T-cell (primary cell): ENCODE data around the gene ARHGAP5. TPM values are rescaled to one million over a fixed set of nuclear protein-coding genes. Genes with fewer than 3 reads are reported as not detected.

ENCODE experiments used
- ATAC-seq, 4 experiments: fragments of 200-7000 bp in 3 of 4; fragments of 150-1000 bp in 1 of 4; cut with Tn5 transposase; replicated peaks in 1 of 4; 1 replicate in 3 of 4; 2 replicates in 1 of 4; pipeline ENCODE4 v1.10.0; 2021; ENCODE audit warnings: moderate library complexity in 3 of 4, mild to moderate bottlenecking in 2 of 4, moderate number of reproducible peaks in 1 of 4
- CTCF ChIA-PET, 2 donors: fragments of 300-600 bp; sonication (Branson Sonifier 250); formaldehyde crosslinking; loops; one replicate each; lab custom pipeline; 2022; ENCODE audit warnings: antibody characterized with exemption in 2 of 2; lab: Charles Lee
- POLR2A ChIA-PET, 2 donors: fragments of 300-600 bp; sonication (Branson Sonifier 250); formaldehyde crosslinking; loops; one replicate each; lab custom pipeline; 2022; ENCODE audit warnings: antibody characterized with exemption in 2 of 2; lab: Charles Lee
- DNase-seq, 35 experiments: peaks; one replicate each; pipeline versions ENCODE4 v3.0.0 to v3.0.0-alpha.2; 2013 to 2023
- H3K27ac ChIP-seq: one replicate; pipeline ENCODE4 v1.5.1; 2013; ENCODE audit warnings: low read length
- H3K27me3 ChIP-seq, 2 experiments: replicated peaks in 1 of 2; 1 replicate in 1 of 2; 2 replicates in 1 of 2; pipeline versions ENCODE4 v1.6.1 to v1.7.0; 2013; ENCODE audit warnings: low read length in 1 of 2, mixed read lengths in 1 of 2; ENCODE audit not compliant: control insufficient read depth in 2 of 2, insufficient read depth in 2 of 2; ENCODE audit errors: extremely low read depth in 1 of 2
- H3K36me3 ChIP-seq, 2 donors: 1 replicate in 1 of 2; 2 replicates in 1 of 2; pipeline versions ENCODE4 v1.6.1 to v1.7.0; 2013; ENCODE audit warnings: low read length in 1 of 2; ENCODE audit not compliant: control insufficient read depth in 2 of 2, insufficient read depth in 1 of 2; ENCODE audit errors: extremely low read depth in 1 of 2
- H3K4me1 ChIP-seq, 2 experiments: 1 replicate in 1 of 2; 2 replicates in 1 of 2; pipeline versions ENCODE4 v1.6.1 to v1.7.0; 2013; ENCODE audit warnings: low read length in 2 of 2, mixed read lengths in 1 of 2; ENCODE audit not compliant: insufficient read depth in 2 of 2, control insufficient read depth in 1 of 2; ENCODE audit errors: extremely low read depth in 1 of 2
- H3K4me3 ChIP-seq, 2 donors: 1 replicate in 1 of 2; 2 replicates in 1 of 2; pipeline versions ENCODE4 v1.5.1 to v1.7.0; 2013; ENCODE audit warnings: mild to moderate bottlenecking in 2 of 2, low read length in 1 of 2, moderate library complexity in 1 of 2; ENCODE audit not compliant: control insufficient read depth in 1 of 2; ENCODE audit errors: extremely low read depth in 1 of 2
- H3K9me3 ChIP-seq: 2 replicates; pipeline ENCODE4 v1.7.0; 2013
- H3K27ac Mint-ChIP-seq, 2 donors: one replicate each; pipeline ENCODE4 v1.8.0; 2020 to 2021; ENCODE audit warnings: mild to moderate bottlenecking in 2 of 2, mixed read lengths in 2 of 2
- H3K27me3 Mint-ChIP-seq, 2 donors: one replicate each; pipeline ENCODE4 v1.8.0; 2021 to 2022; ENCODE audit warnings: mixed read lengths in 2 of 2
- H3K36me3 Mint-ChIP-seq: one replicate; pipeline ENCODE4 v1.8.0; 2021; ENCODE audit warnings: mixed read lengths
- H3K4me1 Mint-ChIP-seq, 3 donors: one replicate each; pipeline ENCODE4 v1.8.0; 2020 to 2022; ENCODE audit warnings: mixed read lengths in 3 of 3, mild to moderate bottlenecking in 1 of 3
- H3K4me3 Mint-ChIP-seq, 3 donors: one replicate each; pipeline ENCODE4 v1.8.0; 2020 to 2022; ENCODE audit warnings: mild to moderate bottlenecking in 3 of 3, mixed read lengths in 3 of 3, moderate library complexity in 3 of 3
- H3K9me3 Mint-ChIP-seq, 3 donors: one replicate each; pipeline ENCODE4 v1.8.0; 2020 to 2022; ENCODE audit warnings: mixed read lengths in 3 of 3
- WGBS: methylation state at CpG from one replicate; pipeline ENCODE4 v1.1.5; 2013; ENCODE audit warnings: missing lambda C conversion rate; ENCODE audit not compliant: insufficient coverage; 5-methylcytosine and 5-hydroxymethylcytosine counted together
- total RNA-seq, 35 experiments: library from RNA in 6 of 35; stranded (reverse) in 6 of 35; fragments of 120-200 nt in 1 of 35; gene quantifications; one replicate each; pipeline versions ENCODE4 v1.2.1 to v1.2.4 and lab custom pipeline; 2013 to 2026

The ARHGAP5 gene
- total RNA-seq, 5 donors from 2014 or later (not counting 1 experiment from before 2014, with no cell fraction given), result 43.1 to 69.3 (median 60.9) TPM

DNA sequence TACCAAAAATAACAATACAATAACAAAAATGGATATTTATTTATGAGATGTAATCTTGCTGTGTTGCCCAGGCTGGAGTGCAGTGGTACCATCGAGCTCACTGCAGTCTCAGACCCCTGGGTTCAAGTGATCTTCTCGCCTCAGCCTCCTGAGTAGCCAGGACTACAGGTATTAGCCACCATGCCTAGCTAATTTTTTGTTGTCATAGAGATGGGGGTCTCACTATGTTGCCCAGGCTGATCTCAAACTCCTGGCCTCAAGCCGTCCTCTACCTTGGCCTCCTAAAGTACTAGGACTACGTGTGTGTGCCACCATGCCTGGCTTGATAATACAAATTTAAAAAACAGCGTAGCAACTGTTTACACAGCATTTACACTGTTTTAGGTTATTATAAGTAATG is 23.1 kb downstream of the ARHGAP5 start:
- peaks cover 8% of the 10 kb centered on the region for H3K36me3 Mint-ChIP-seq
- no peaks in the 10 kb centered on the region for H3K27me3 Mint-ChIP-seq
- no peak overlapping the region for H3K4me3 Mint-ChIP-seq
- ChIA-PET POLR2A (no interaction called here), CTCF (no interaction called here)
- Histone ChIP-seq H3K27me3 (no peaks in the 10 kb centered on the region), H3K9me3 (no peaks in the 10 kb centered on the region), H3K36me3 (no peaks in the 10 kb centered on the region), H3K4me3 (no peak overlapping the region), H3K4me1 (peaks cover 3 to 10% of the 10 kb centered on the region in 2 experiments), H3K27ac (no peak overlapping the region)
- H3K27ac Mint-ChIP-seq, result peak overlapping the region in 1 of 2 donors; percentile 73
- DNase-seq (no peak), ATAC-seq (no peak)
- H3K9me3 Mint-ChIP-seq, result no peaks in the 10 kb centered on the region
- H3K4me1 Mint-ChIP-seq, result peaks cover 46 to 64% (median 52%) of the 10 kb centered on the region in 3 donors
- no CpG with 5 or more reads among the region's 5 CpGs for WGBS

DNA sequence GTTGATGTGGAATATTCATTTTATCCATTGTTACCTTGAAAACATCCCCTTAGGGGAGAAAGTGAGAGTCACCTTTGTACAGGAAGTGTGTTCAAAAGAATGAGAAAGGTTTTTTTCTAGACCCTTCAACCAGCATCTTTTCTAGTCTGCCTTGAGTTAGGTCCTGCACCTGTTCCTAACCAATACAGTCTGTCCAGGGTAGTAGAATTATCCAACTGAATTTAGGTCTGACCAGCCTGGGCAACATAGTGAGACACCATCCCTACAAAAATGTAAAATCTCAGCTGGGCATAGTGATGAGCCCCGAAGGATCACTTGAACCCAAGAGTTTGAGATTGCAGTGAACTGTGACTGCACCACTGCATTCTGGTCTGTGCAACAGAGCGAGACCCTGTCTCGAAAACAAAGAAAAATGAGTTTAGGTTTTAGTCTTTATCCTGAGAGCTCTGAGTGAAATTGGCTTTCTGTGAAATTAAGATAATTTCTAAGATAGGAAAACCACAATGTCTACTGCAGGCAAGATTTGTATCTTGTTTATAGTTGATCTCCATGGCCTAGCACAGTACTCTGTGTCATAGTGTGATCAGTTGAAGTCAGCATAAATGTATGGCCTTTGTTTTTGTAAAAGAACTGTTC is 25.2 kb downstream of the ARHGAP5 start:
- Mint-ChIP-seq H3K9me3 (no peaks in the 10 kb centered on the region), H3K36me3 (peaks cover 2% of the 10 kb centered on the region), H3K27ac (peak overlapping the region; percentile 90), H3K4me1 (peaks cover 49 to 66% (median 52%) of the 10 kb centered on the region in 3 donors), H3K27me3 (no peaks in the 10 kb centered on the region), H3K4me3 (peak overlapping the region; percentile 22 to 49 (median 44))
- 22% methylated on average over 3 of the region's 3 CpGs for WGBS
- Histone ChIP-seq H3K4me1 (peaks cover 3 to 10% of the 10 kb centered on the region in 2 experiments), H3K36me3 (no peaks in the 10 kb centered on the region), H3K4me3 (no peak overlapping the region), H3K27me3 (no peaks in the 10 kb centered on the region), H3K9me3 (no peaks in the 10 kb centered on the region), H3K27ac (peak overlapping the region; percentile 60)
- POLR2A ChIA-PET, result no interaction called here
- CTCF ChIA-PET, result interaction anchor here in 1 of 2 donors (0.7 kb wide), 1 partner anchor 160 kb away, joined by 3 read pairs; no protein-coding TSS in a partner anchor
- DNase-seq (peak in 2 of 35 experiments; percentile 18 to 37), ATAC-seq (peak; percentile 89 to 96 (median 91))

DNA sequence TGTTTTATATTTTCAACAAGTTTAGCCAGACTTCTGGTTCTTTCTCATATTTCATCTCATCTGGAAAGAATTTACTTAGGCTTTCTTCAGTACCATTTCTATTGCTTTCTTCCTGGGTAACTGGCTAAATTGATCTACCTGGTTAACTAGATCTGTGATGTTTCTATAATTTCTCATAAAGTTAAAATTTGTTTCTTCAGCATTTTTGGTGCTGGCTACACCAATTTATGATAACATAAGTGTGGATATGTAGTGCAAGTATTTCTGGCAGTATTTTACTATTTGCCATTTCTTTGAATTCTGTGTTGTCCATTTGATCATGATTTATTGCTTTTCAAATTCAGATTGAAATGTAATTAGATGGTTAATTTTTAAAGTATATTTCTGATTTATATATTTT is 25.9 kb downstream of the ARHGAP5 start:
- POLR2A ChIA-PET, result no interaction called here
- Mint-ChIP-seq H3K27me3 (no peaks in the 10 kb centered on the region), H3K36me3 (no peaks in the 10 kb centered on the region), H3K27ac (peak overlapping the region; percentile 90), H3K4me1 (peaks cover 49 to 61% (median 49%) of the 10 kb centered on the region in 3 donors), H3K9me3 (no peaks in the 10 kb centered on the region), H3K4me3 (peak overlapping the region in 1 of 3 donors; percentile 44)
- Histone ChIP-seq H3K36me3 (no peaks in the 10 kb centered on the region), H3K27ac (peak overlapping the region; percentile 60), H3K27me3 (no peaks in the 10 kb centered on the region), H3K4me1 (peaks cover 3 to 10% of the 10 kb centered on the region in 2 experiments), H3K9me3 (no peaks in the 10 kb centered on the region), H3K4me3 (no peak overlapping the region)
- CTCF ChIA-PET, result no interaction called here
- DNase-seq, result no peak
- ATAC-seq, result no peak

DNA sequence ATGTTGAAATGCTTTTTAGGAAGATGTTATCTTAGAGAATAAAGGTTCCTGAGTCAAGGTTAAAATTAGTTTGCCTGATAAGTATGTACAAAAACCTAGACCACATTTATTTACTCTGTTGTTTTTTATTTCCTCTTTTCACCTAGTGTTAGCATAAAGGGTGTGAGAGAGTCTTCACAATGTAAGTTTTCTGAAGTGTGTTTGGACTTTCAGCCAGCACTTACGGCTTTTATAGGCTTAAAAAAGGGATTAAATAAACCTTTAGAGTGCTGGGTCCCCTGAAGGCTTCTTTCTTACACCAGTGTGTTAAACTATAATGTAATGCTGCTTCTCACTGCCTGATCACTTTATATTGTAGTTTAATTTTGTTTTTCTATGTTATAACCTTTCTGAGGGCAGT is 27.2 kb downstream of the ARHGAP5 start:
- Histone ChIP-seq H3K27me3 (no peaks in the 10 kb centered on the region), H3K4me3 (no peak overlapping the region), H3K4me1 (peaks cover 3 to 10% of the 10 kb centered on the region in 2 experiments), H3K36me3 (no peaks in the 10 kb centered on the region), H3K27ac (no peak overlapping the region), H3K9me3 (no peaks in the 10 kb centered on the region)
- DNase-seq, result no peak
- POLR2A ChIA-PET, result no interaction called here
- ATAC-seq, result no peak
- H3K27ac Mint-ChIP-seq, result no peak overlapping the region
- H3K9me3 Mint-ChIP-seq, result no peaks in the 10 kb centered on the region
- CTCF ChIA-PET, result interaction anchor here in 1 of 2 donors (0.6 kb wide), 1 partner anchor 714 kb away, joined by 3 read pairs; no protein-coding TSS in a partner anchor
- no peak overlapping the region for H3K4me3 Mint-ChIP-seq
- no peaks in the 10 kb centered on the region for H3K36me3 Mint-ChIP-seq
- no CpG with 5 or more reads among the region's 1 CpG for WGBS
- peaks cover 38 to 51% (median 43%) of the 10 kb centered on the region in 3 donors for H3K4me1 Mint-ChIP-seq
- no peaks in the 10 kb centered on the region for H3K27me3 Mint-ChIP-seq

DNA sequence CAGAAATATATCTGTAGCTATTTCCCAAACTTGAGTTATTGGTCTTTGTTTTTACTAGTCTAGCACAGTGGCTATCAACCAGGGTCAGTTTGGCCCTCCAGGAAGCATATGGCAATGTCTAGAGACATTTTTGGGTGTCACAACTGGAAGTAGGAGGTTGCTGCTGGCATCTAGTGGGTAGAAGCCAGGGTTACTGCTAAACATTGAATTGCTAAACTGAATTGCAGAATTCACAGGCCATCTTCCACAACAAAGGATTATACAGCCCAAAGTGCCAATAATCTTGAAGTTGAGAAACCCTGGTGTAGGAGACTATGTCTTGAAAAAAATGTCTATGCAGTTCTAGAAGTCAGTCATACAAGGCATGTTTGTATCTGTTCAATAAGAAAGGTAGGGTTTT is 27.7 kb downstream of the ARHGAP5 start:
- H3K4me1 ChIP-seq, result peaks cover 3 to 10% of the 10 kb centered on the region in 2 experiments
- Mint-ChIP-seq H3K4me1 (peaks cover 39 to 53% (median 43%) of the 10 kb centered on the region in 3 donors), H3K4me3 (no peak overlapping the region), H3K27me3 (no peaks in the 10 kb centered on the region), H3K36me3 (peaks cover 2% of the 10 kb centered on the region), H3K27ac (no peak overlapping the region), H3K9me3 (no peaks in the 10 kb centered on the region)
- DNase-seq (peak in 1 of 35 experiments; percentile 4), ATAC-seq (no peak)
- no peaks in the 10 kb centered on the region for H3K9me3 ChIP-seq
- no peaks in the 10 kb centered on the region for H3K36me3 ChIP-seq
- no peak overlapping the region for H3K27ac ChIP-seq
- POLR2A ChIA-PET, result interaction anchor here in 1 of 2 donors (0.6 kb wide), 1 partner anchor 21 kb away, joined by 3 read pairs; no protein-coding TSS in a partner anchor
- no peaks in the 10 kb centered on the region for H3K27me3 ChIP-seq
- CTCF ChIA-PET, result interaction anchor here in 1 of 2 donors (0.6 kb wide), 1 partner anchor 714 kb away, joined by 3 read pairs; no protein-coding TSS in a partner anchor
- no peak overlapping the region for H3K4me3 ChIP-seq

DNA sequence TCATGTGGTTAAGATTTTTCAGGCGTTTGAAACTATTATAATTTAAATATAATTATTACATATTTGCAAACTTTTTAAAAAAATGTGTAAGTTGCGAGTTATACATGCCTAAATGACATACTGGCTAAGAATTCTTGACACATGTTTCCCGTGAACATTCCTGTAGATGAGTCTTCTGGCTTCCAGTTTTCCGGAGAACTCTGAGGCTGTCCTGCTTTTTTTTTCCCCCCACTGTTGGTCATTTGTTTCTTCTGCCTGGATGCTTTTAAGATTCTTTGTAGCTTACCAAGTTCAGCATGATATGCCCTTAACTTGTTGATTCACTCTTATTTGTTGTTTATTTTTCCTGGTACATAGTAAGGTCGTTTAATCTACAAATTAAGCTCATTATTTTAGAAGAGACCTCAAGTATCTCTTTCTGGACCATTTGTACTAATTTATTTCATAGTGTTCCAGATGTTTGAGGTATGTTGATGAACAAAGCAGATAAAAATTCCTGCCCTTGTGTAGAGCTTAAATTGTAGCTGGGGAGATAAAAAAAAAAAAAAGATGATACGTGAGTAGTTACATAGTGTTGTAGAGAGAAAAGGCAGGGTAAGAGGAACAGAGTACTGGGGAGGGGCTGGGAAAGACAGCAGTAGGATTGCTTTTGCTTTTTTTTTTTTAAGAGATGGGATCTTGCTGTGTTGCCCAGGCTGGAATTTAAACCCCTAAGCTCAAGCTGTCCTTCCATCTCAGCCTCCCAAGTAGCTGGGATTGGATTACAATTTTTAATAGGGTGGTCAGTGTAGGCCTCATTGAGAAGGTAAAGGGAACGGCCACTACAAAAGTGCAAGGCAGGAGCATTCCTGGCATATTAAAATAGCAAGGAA is 32.8 kb downstream of the ARHGAP5 start:
- Histone ChIP-seq H3K27ac (no peak overlapping the region), H3K4me1 (no peaks in the 10 kb centered on the region), H3K9me3 (no peaks in the 10 kb centered on the region), H3K4me3 (no peak overlapping the region), H3K36me3 (no peaks in the 10 kb centered on the region), H3K27me3 (no peaks in the 10 kb centered on the region)
- Mint-ChIP-seq H3K4me3 (no peak overlapping the region), H3K9me3 (no peaks in the 10 kb centered on the region), H3K27me3 (no peaks in the 10 kb centered on the region), H3K27ac (no peak overlapping the region), H3K36me3 (peaks cover 12% of the 10 kb centered on the region), H3K4me1 (peaks cover 18 to 23% (median 22%) of the 10 kb centered on the region in 3 donors)
- POLR2A ChIA-PET, result no interaction called here
- WGBS, result 93% methylated on average over 2 of the region's 7 CpGs
- ATAC-seq (no peak), DNase-seq (no peak)
- CTCF ChIA-PET, result interaction anchor here (0.7 to 1.3 kb wide), 5 partner anchors 24 to 183 kb away, joined by 3 to 6 read pairs (median 4); no protein-coding TSS in a partner anchor
